Measurements from ENCODE around the gene PEX11G. TPM values are rescaled to one million over a fixed set of nuclear protein-coding genes. Genes with fewer than 3 reads are reported as not detected.

Gene PEX11G
- total RNA-seq, result 10 to 100 TPM in 6 of 9 donors, 1 to 10 TPM in 3; 4.9 to 17.5 (median 12.8) TPM
- 10 to 100 TPM in 2 of 3 donors, 1 to 10 TPM in 1; 2.5 to 24.5 (median 24.0) TPM for polyA plus RNA-seq
- long read RNA-seq, donor 1, partial matches to known transcripts, result 0 of 12 reads
- long read RNA-seq, donor 1, other reads (novel, unspliced or antisense), result 9 of 12 reads
- long read RNA-seq, donor 2, partial matches to known transcripts, result 0 of 10 reads
- long read RNA-seq, donor 2, other reads (novel, unspliced or antisense), result 9 of 10 reads
- long read RNA-seq, donor 3, result 0 reads
- long read RNA-seq, donor 4, transcript PEX11G-201 (5 exons, 1,062 nt), result major isoform, 22 of 29 reads
- long read RNA-seq, donor 4, partial matches to known transcripts, result 0 of 29 reads
- long read RNA-seq, donor 4, other reads (novel, unspliced or antisense), result 6 of 29 reads
- long read RNA-seq, donor 5, transcript PEX11G-201 (5 exons, 1,062 nt), result major isoform, 33 of 40 reads
- long read RNA-seq, donor 5, partial matches to known transcripts, result 1 of 40 reads
- long read RNA-seq, donor 5, other reads (novel, unspliced or antisense), result 4 of 40 reads
- long read RNA-seq, donor 6, transcript PEX11G-201 (5 exons, 1,062 nt), result major isoform, 13 of 13 reads
- long read RNA-seq, donor 6, partial matches to known transcripts, result 0 of 13 reads
- long read RNA-seq, donor 6, other reads (novel, unspliced or antisense), result 0 of 13 reads
- long read RNA-seq, donor 7, partial matches to known transcripts, result 0 of 3 reads
- long read RNA-seq, donor 7, other reads (novel, unspliced or antisense), result 0 of 3 reads
- long read RNA-seq, donor 8, transcript PEX11G-201 (5 exons, 1,062 nt), result major isoform, 7 of 7 reads
- long read RNA-seq, donor 8, partial matches to known transcripts, result 0 of 7 reads
- long read RNA-seq, donor 8, other reads (novel, unspliced or antisense), result 0 of 7 reads
- long read RNA-seq, donor 9, partial matches to known transcripts, result 0 of 4 reads
- long read RNA-seq, donor 9, other reads (novel, unspliced or antisense), result 0 of 4 reads
- long read RNA-seq, donor 10, partial matches to known transcripts, result 15 of 19 reads
- long read RNA-seq, donor 10, other reads (novel, unspliced or antisense), result 0 of 19 reads

DNA sequence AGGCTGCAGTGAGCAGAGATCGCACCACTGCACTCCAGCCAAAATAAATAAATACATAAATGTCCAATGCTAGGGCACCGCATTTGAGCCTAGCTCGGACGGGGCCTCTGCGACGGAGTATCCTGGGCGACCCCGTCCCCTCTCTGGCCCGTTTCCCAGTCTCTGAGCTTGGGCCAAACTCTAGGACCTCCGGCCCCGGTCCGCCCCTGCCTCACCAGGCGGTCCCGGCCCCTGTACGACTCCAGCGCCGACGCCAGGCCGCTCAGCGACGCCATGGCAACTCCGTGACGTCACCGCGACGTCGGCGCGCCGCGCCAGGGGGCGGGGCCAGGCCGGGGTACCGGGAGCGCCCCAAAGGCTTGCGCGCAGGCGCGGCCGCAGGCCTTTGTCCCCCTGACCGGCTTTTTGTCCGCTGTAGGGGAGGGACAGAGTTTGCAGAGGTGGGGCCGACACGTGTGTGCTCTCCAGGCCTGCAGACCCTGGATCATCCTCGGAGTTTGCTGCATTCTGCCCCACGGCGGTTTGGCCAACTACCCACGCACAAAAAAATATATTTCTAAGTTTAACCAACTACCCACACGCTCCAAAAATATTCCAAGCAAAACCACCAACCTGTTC is at the start of gene PEX11G:
TSS of gene PEX11G (minus strand) at position 300 of the 618 bp plus-strand sequence. CDS start at position 275, 25 bp downstream.
- DNase-seq, result peak; percentile 89 to 96 (median 93)
- peak; percentile 70 to 77 for TF ChIP-seq POLR2A (IDR thresholded peaks at IDR 0.05)
- TF ChIP-seq CTCF (IDR thresholded peaks at IDR 0.05), result no peak
- Histone ChIP-seq H3K27ac (peak within 1 kb of the TSS; percentile 39 to 93 (median 70)), H3K4me3 (peak within 1 kb of the TSS in 2 of 4 donors; percentile 33 to 70), H3K36me3 (replicated peaks in 1 of 2) (no peaks in the 10 kb centered on the region), H3K9me3 (replicated peaks in 1 of 3) (no peaks in the 10 kb centered on the region), H3K27me3 (no peaks in the 10 kb centered on the region), H3K4me1 (replicated peaks in 1 of 2) (peaks cover 4 to 33% of the 10 kb centered on the region in 2 donors)
- 0 to 1% (median 1%) methylated on average over 13 to 49 of the region's 49 CpGs for WGBS, 4 donors
- intact Hi-C loops (cut with DNase I), result no loop called here

GRCh38 chr19:7535998-7536695 is 47.3 kb upstream of the PEX11G start:
- H3K27ac ChIP-seq, result peak overlapping the region in 3 of 5 donors; percentile 86 to 96 (median 94)

DNA sequence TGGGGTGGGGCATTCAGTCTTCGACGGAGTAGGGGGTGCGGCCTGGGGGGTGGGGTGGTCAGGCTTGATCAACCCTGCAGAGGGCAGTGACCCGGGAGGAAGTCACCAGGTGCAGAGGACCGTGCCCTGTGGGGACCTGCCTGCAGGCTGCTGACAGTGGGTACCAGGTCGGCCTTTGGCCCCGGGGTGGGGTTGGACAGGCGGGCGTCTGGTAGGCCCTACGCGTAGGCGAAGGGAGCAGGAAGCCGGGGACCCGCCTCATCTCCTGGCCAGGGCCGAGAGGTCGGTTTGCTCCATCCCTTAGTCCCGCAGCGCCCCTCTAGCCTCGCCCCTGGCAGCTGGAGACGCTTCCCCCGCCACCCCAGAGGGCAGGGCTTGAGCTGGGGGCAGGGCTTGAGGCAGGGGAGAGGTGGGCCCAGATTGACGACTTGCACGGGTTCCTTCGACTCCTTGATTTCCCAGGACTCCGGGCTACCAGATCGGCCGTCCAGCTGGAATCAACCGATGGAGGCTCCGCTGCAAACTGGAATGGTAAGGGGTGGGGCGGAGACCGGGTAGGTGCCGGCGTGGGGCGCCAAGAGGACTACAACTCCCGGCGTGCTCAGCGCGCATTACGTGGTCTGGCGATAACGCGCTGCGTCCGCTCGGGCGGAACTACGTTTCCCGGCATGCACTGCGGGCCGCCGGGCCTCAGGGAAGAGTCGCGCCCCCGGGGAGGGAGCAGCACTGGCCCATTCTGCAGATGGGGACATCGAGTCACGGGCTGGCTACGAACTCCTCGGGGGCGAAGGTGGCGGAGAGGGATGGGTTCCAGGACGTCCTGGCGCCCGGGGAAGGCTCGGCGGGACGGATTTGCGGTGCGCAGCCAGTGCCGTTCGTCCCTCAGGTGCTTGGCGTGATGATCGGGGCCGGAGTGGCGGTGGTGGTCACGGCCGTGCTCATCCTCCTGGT is 46.5 kb upstream of the PEX11G start, which contains the start of gene PNPLA6:
TSS of gene PNPLA6 (plus strand) at position 671 of the 951 bp plus-strand sequence. CDS start at position 743, 72 bp downstream.
- H3K36me3 ChIP-seq (replicated peaks in 1 of 2), result peaks cover 0 to 31% of the 10 kb centered on the region in 2 donors
- TF ChIP-seq POLR2A (IDR thresholded peaks at IDR 0.05) (peak; percentile 66 to 89), CTCF (IDR thresholded peaks at IDR 0.05) (peak in 1 of 6 experiments; percentile 0)
- H3K27ac ChIP-seq, result peak within 1 kb of the TSS; percentile 85 to 96 (median 88)
- no peaks in the 10 kb centered on the region for H3K9me3 ChIP-seq (replicated peaks in 1 of 3)
- H3K27me3 ChIP-seq, result no peaks in the 10 kb centered on the region
- DNase-seq, result peak; percentile 94 to 98 (median 97)
- peaks cover 10% of the 10 kb centered on the region in 2 donors for H3K4me1 ChIP-seq (replicated peaks in 1 of 2)
- WGBS, 4 donors, result 0% methylated on average over 28 to 76 of the region's 76 CpGs; no CpG with 5 or more reads in 1 of the 4 donors
- peak within 1 kb of the TSS; percentile 27 to 98 (median 73) for H3K4me3 ChIP-seq
- intact Hi-C loops (cut with DNase I), result loop anchor here in 1 of 2 donors (10.0 kb wide), 2 partner anchors 151 to 181 kb away; no protein-coding TSS in a partner anchor

More at GRCh38 chr19:7535998-7536695, 47.3 kb upstream of the PEX11G start:
- H3K4me3 ChIP-seq, result peak overlapping the region in 3 of 4 donors; percentile 65 to 98 (median 81)
- peaks cover 10% of the 10 kb centered on the region in 2 donors for H3K4me1 ChIP-seq (replicated peaks in 1 of 2)
- TF ChIP-seq POLR2A (IDR thresholded peaks at IDR 0.05), result no peak
- no peaks in the 10 kb centered on the region for H3K9me3 ChIP-seq (replicated peaks in 1 of 3)
- H3K36me3 ChIP-seq (replicated peaks in 1 of 2), result peaks cover 0 to 33% of the 10 kb centered on the region in 2 donors
- intact Hi-C loops (cut with DNase I), result loop anchor here in 1 of 2 donors (10.0 kb wide), 2 partner anchors 151 to 181 kb away; no protein-coding TSS in a partner anchor
- no peaks in the 10 kb centered on the region for H3K27me3 ChIP-seq
- peak in 2 of 7 donors; percentile 33 to 38 for DNase-seq
- WGBS, 4 donors, result 20 to 56% (median 27%) methylated on average over 13 to 30 of the region's 30 CpGs

Measured in adrenal gland (tissue), 19 donors.